Limb (tissue), 2 donors: Measurements from ENCODE around the gene SLC35F6.
"Not testable (repeated sequence)": the region's sequence is repeated elsewhere in the genome, so short reads cannot be mapped to it uniquely, and the experiment has no call there.

Experiments
- DNase-seq, 2 donors: peaks; one replicate each; pipeline ENCODE4 v3.0.0-alpha.2; 2016; ENCODE audit errors: extremely low spot score in 2 of 2

SLC35F6 gene

GRCh38 chr2:26782876-26783704, 19.0 kb downstream of the SLC35F6 start:
- DNase-seq, result no peak

- no peak for DNase-seq
These were observed 20.6 kb downstream of the SLC35F6 start for GRCh38 chr2:26784570-26785234.

GRCh38 chr2:26785431-26786206, 21.5 kb downstream of the SLC35F6 start, which contains the start of gene CENPA:
CENPA (plus strand) TSS chr2:26786056; CDS start chr2:26786197, 141 bp downstream.
- DNase-seq, result peak; percentile 96 to 98

GRCh38 chr2:26786207-26787028, 22.3 kb downstream of the SLC35F6 start:
- DNase-seq, result no peak

- DNase-seq, result no peak
These were observed 28.6 kb downstream of the SLC35F6 start for GRCh38 chr2:26792720-26793119.

GRCh38 chr2:26793518-26793917, 29.4 kb downstream of the SLC35F6 start:
- no peak for DNase-seq

- DNase-seq, result not testable (repeated sequence)
These were observed 31.1 kb downstream of the SLC35F6 start for GRCh38 chr2:26795135-26795534.

GRCh38 chr2:26801328-26801727, 37.2 kb downstream of the SLC35F6 start:
- DNase-seq, result peak in 1 of 2 donors; percentile 39

- no peak for DNase-seq
These were observed 37.7 kb downstream of the SLC35F6 start for GRCh38 chr2:26801796-26802195.

- DNase-seq, result no peak
These were observed 41.2 kb downstream of the SLC35F6 start for GRCh38 chr2:26805241-26805676.

GRCh38 chr2:26807788-26808460, 43.8 kb downstream of the SLC35F6 start:
- DNase-seq, result no peak

GRCh38 chr2:26809211-26809610, 45.1 kb downstream of the SLC35F6 start:
- no peak for DNase-seq

GRCh38 chr2:26809876-26810577, 45.9 kb downstream of the SLC35F6 start:
- no peak for DNase-seq

GRCh38 chr2:26811261-26811660, 47.2 kb downstream of the SLC35F6 start:
- DNase-seq, result no peak

GRCh38 chr2:26811791-26812694, 48.0 kb downstream of the SLC35F6 start:
- no peak for DNase-seq

GRCh38 chr2:26812731-26813130, 48.6 kb downstream of the SLC35F6 start:
- no peak for DNase-seq

- not testable (repeated sequence) for DNase-seq
These were observed 50.1 kb downstream of the SLC35F6 start for GRCh38 chr2:26814072-26814765.

- no peak for DNase-seq
These were observed 52.8 kb downstream of the SLC35F6 start for GRCh38 chr2:26816893-26817292.
